GM12872 (cell line): ENCODE data around the gene HOXD8.

Experiments used
- TF ChIP-seq, protein P1 (sequence below): IDR thresholded peaks from 3 replicates; pipeline ENCODE4 v1.5.1; 2011; ENCODE audit warnings: low read depth, mild to moderate bottlenecking, low read length, moderate library complexity; ENCODE audit not compliant: insufficient read depth

Gene HOXD8

DNA sequence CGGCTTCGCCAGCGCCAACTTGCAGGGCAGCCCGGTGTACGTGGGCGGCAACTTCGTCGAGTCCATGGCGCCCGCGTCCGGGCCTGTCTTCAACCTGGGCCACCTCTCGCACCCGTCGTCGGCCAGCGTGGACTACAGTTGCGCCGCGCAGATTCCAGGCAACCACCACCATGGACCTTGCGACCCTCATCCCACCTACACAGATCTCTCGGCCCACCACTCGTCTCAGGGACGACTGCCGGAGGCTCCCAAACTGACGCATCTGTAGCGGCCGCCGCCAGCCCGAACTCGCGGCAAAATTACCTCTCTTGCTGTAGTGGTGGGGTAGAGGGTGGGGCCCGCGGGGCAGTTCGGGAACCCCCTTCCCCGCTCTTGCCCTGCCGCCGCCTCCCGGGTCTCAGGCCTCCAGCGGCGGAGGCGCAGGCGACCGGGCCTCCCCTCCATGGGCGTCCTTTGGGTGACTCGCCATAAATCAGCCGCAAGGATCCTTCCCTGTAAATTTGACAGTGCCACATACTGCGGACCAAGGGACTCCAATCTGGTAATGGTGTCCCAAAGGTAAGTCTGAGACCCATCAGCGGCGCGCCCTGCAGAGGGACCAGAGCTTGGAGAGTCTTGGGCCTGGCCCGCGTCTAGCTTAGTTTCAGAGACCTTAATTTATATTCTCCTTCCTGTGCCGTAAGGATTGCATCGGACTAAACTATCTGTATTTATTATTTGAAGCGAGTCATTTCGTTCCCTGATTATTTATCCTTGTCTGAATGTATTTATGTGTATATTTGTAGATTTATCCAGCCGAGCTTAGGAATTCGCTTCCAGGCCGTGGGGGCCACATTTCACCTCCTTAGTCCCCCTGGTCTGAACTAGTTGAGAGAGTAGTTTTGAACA lies 42.7 kb downstream of the HOXD8 start:
- TF ChIP-seq, protein P1, sequence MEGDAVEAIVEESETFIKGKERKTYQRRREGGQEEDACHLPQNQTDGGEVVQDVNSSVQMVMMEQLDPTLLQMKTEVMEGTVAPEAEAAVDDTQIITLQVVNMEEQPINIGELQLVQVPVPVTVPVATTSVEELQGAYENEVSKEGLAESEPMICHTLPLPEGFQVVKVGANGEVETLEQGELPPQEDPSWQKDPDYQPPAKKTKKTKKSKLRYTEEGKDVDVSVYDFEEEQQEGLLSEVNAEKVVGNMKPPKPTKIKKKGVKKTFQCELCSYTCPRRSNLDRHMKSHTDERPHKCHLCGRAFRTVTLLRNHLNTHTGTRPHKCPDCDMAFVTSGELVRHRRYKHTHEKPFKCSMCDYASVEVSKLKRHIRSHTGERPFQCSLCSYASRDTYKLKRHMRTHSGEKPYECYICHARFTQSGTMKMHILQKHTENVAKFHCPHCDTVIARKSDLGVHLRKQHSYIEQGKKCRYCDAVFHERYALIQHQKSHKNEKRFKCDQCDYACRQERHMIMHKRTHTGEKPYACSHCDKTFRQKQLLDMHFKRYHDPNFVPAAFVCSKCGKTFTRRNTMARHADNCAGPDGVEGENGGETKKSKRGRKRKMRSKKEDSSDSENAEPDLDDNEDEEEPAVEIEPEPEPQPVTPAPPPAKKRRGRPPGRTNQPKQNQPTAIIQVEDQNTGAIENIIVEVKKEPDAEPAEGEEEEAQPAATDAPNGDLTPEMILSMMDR: no peak

DNA sequence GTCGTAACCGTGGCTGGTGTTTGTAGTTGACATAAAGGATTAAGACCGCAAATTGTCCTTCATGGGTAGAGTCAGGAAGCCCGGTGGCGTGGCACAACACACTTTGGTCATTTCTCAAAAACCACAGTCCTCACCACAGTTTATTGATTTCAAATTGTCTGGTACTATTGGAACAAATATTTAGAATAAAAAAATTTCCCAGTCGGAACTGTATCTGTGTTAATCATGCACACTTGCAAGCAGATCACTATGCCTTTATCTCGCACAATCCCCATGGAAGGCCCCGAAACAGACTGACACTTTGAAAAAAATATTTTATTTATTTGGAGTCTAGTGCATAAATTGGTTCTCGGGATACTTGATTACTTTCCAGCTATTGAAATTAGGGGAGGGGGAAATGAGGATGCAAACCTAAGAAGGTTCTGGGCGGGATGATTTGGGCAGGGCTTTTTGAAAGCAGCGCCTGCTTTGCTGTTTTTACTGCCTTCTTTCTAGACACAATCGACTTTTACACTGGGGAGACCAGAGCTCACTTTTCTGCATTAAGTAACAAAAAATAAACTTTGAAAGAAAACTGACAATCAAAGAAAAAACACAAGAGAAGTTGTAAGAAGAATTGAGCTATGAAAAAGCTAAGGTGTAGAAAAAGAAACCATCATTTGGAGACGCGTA lies 43.5 kb downstream of the HOXD8 start:
- TF ChIP-seq, protein P1: no peak

DNA sequence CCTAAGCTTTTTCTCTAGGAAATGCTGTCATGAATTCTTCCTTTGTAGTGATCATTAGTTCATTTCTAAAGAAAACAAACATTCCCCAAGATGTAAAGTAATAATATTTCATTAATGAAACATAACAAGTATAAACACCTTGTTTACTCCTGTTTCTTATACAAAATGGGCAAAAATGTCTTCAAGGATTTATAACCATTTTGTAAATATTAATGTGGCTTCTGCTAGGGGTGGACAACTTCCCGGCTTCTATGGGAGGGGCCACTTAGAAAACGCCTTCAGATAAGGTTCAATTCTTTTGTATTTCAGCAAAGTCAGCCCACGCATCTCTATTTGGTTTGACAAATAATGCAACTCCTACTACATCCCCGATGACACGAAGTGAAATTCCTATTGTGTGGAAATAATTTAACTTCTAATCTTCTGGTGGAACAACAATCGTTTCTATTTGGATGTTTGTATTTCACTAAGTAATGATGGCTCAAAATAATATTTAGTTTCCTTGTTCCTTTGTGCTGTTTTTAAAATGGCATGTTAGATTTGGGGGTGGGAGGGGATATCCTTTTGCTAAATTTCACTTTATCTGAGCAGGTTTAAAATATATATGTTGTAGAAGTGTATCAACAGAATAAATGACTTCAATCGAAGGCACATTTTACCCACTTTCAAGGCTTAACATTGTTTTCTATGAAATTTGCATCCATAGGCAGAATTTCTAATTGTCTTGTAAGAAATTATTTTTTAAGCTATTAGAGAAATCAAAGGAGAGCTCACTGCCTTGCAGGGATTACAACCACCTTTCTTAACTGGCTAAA lies 44.3 kb downstream of the HOXD8 start:
- TF ChIP-seq, protein P1: no peak

DNA sequence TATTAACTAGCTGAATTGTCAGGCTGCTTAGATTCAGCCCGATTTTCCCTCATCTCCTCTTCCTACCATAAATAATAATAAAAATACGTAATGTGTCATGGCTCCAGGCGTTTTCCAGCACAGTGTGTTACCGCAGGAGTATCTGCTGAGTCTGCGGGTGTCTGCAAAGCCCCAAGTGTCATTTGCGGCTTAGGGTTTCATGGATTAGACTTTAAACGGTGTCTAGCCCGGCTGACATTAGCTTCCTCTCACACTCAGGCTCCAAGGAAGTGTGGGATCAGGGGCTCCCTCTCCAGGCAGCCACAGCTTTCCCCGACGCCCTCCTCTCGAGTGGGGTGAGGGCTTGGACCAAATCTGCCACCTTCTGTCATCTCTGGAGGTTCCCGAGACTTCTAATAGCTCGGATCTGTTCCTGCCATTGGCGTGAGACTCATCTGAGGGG lies 44.9 kb downstream of the HOXD8 start:
- TF ChIP-seq, protein P1: no peak

DNA sequence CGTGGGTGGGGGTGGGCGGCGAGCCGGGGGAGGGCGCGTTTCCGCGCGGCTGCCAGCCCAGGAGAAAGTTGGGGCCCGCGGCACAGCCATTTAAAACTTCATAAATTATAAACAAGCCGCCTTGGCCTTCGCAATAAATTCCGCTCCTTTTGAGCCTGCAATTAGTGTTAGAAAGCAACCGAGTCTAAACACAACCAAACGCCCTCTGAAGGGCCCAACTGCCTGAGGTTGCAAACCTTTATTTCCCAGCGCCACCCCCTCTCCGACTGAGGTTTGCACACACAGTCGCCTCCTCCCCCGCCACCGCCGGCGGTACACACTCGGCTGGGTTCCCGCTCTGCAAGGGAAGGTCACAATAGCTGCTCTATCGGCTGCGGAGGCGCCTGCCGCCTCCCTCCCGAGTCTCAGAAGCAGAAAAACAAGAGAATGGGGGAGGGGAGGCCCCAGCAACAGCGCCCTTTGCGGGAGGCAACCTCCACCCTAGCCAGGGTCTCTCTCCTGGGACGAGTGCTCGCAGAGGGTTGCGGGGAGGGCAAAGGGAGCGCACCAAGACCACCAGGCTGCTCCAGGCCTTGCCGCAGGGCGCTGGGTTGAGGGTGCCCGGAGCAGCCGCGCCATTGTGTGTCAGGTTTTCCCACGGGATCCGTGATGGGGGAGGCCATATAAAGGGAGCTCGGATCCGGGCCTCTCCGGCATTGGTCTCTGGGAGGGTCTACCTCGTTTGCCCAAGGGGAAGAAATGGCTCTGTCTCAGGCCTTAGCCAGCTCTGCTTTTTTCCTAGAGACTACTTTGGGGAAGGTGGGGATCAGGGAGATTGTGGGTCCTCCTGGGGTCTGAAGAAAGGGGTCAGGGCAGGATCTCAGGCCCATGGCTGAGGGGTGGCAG lies 45.6 kb downstream of the HOXD8 start:
- TF ChIP-seq, protein P1: no peak

DNA sequence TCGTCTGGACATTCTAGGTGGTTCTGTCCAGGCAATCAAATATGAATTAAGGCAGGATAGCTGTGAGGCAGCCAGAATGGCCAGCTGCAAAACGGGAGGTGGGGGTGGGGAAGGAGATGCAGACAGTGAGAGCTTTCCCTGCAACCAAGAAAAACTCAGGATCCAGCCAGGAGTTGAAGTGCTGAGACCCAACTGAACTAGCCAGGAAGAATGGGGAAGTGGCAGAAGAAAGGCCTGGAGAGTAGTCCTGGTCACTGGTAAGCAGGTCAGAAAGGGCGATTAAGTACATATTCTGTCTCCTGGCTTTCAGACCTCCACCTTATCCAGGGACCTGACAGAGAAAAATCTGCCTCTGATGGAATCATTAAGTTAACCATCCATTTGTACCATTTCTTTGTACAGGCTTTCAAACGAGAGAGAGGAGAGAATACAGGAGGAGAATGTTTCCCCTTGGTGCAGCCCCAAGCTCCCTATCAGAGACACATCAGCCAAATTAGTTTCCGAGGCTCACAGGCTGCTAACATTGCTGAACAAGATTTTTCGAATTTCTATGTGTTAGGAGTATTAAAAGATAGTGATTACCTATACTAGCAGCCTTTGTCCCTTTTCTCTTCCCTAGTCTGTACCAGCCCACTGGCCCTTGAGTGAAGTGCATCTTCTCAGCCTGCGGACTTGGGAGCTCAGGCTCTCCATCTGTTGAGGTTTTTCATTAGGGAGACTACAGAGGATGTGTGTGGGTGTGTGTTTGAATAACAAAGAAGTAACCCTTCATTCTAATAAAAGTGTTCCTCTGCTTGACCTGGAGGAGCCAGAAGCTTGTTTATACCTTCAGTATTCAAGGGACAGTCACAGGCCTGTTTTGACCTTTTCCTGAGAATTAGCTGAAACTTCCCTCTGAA lies 46.5 kb downstream of the HOXD8 start:
- TF ChIP-seq, protein P1: no peak
